ENCODE results near the gene SUMO4.

DNA sequence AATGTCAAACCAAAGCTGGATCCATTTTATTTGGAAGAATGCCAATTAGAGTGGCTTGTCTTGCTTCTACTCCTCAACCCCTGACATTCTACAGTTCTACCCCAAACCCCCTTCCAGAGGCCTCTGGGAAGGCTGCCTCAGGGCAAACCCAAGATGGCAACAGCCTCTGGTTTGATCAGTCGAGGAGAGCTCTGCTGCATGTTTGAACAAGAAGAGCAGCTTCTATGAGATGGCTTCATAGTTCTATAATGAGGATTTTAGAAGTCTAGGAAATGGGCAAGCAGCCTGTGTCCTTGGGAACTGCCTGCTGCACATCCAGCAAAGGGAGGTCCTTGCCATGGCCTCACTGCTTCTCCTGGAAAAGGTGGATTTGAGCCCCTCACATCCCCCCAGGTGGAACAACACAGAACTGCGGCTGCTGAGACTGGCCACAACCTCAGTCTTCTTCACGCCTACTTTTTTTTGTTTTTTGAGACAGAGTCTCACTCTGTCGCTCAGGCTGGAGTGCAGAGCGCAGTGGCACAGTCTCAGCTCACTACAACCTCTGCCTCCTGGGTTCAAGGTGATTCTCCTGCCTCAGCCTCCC, 46.8 kb downstream of the SUMO4 start:
- TF ChIP-seq, protein P1, sequence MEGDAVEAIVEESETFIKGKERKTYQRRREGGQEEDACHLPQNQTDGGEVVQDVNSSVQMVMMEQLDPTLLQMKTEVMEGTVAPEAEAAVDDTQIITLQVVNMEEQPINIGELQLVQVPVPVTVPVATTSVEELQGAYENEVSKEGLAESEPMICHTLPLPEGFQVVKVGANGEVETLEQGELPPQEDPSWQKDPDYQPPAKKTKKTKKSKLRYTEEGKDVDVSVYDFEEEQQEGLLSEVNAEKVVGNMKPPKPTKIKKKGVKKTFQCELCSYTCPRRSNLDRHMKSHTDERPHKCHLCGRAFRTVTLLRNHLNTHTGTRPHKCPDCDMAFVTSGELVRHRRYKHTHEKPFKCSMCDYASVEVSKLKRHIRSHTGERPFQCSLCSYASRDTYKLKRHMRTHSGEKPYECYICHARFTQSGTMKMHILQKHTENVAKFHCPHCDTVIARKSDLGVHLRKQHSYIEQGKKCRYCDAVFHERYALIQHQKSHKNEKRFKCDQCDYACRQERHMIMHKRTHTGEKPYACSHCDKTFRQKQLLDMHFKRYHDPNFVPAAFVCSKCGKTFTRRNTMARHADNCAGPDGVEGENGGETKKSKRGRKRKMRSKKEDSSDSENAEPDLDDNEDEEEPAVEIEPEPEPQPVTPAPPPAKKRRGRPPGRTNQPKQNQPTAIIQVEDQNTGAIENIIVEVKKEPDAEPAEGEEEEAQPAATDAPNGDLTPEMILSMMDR (IDR thresholded peaks at IDR 0.05; ENCODE audit: control extremely low read depth in 1 of 3, insufficient read depth in 1 of 3, low read depth in 1 of 3, low read length in 3 of 3) = peak in 2 of 3 experiments; percentile 16 to 35; a peak in 2 of 4 replicates
- TF ChIP-seq POLR2A (IDR thresholded peaks at IDR 0.05; ENCODE audit: control extremely low read depth in 1 of 2, low read depth in 2 of 2, low read length in 2 of 2) (no peak), YY1 (IDR thresholded peaks at IDR 0.05; ENCODE audit: low read depth, low read length) (no peak), MAFK (IDR thresholded peaks at IDR 0.05; ENCODE audit: low read depth, low read length) (no peak), SP1 (IDR thresholded peaks at IDR 0.05; ENCODE audit: low read depth, low read length) (no peak), GABPA (IDR thresholded peaks at IDR 0.05; ENCODE audit: borderline replicate concordance, insufficient read depth, low read length) (no peak), TEAD4 (IDR thresholded peaks at IDR 0.05; ENCODE audit: low read depth, low read length) (no peak), POLR2AphosphoS5 (IDR thresholded peaks at IDR 0.05; ENCODE audit: low read depth, low read length) (no peak), TBP (IDR thresholded peaks at IDR 0.05; ENCODE audit: low read depth, low read length) (no peak)
- TF ChIP-seq, protein P2, sequence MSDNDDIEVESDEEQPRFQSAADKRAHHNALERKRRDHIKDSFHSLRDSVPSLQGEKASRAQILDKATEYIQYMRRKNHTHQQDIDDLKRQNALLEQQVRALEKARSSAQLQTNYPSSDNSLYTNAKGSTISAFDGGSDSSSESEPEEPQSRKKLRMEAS (IDR thresholded peaks at IDR 0.05) = no peak

Measured in H1 (cell line).